CD4-positive, alpha-beta memory T cell (primary cell): ENCODE data around the gene PANK1. TPM values are rescaled to one million over a fixed set of nuclear protein-coding genes. Genes with fewer than 3 reads are reported as not detected.

ENCODE experiments used
- CTCF ChIA-PET: fragments of 350-600 bp; sonication (Branson Sonifier 250); formaldehyde crosslinking; loops from one replicate; lab custom pipeline; 2021; ENCODE audit warnings: inconsistent platforms; ENCODE audit not compliant: partially characterized antibody; lab: Charles Lee
- POLR2A ChIA-PET: fragments of 350-600 bp; sonication (Branson Sonifier 250); formaldehyde crosslinking; loops from one replicate; lab custom pipeline; 2021; ENCODE audit not compliant: partially characterized antibody; lab: Charles Lee
- DNase-seq, 5 donors: peaks; one replicate each; pipeline versions ENCODE4 v3.0.0 to v3.0.0-alpha.2; 2020 to 2022; ENCODE audit warnings: mixed read lengths in 1 of 5
- H3K27ac ChIP-seq: one replicate; pipeline ENCODE4 v1.7.0; 2013; ENCODE audit warnings: low read depth, low read length
- H3K27me3 ChIP-seq: 2 replicates; pipeline ENCODE4 v1.7.0; 2013; ENCODE audit warnings: mild to moderate bottlenecking, low read length, moderate library complexity; ENCODE audit not compliant: insufficient read depth
- H3K36me3 ChIP-seq: 2 replicates; pipeline ENCODE4 v1.7.0; 2013; ENCODE audit warnings: mild to moderate bottlenecking, low read length, moderate library complexity; ENCODE audit not compliant: insufficient read depth
- H3K4me1 ChIP-seq: 2 replicates; pipeline ENCODE4 v1.7.0; 2013; ENCODE audit warnings: mild to moderate bottlenecking, low read length, moderate library complexity; ENCODE audit not compliant: insufficient read depth
- H3K4me3 ChIP-seq, 2 donors: one replicate each; pipeline ENCODE4 v1.7.0; 2013; ENCODE audit warnings: low read length in 2 of 2, mild to moderate bottlenecking in 1 of 2
- H3K9me3 ChIP-seq, 2 donors: one replicate each; pipeline ENCODE4 v1.7.0; 2013; ENCODE audit warnings: low read length in 2 of 2, control low read depth in 1 of 2; ENCODE audit not compliant: control insufficient read depth in 1 of 2
- H3K27ac Mint-ChIP-seq, 7 donors: one replicate each; pipeline ENCODE4 v1.8.0; 2020 to 2021; ENCODE audit warnings: mixed read lengths in 7 of 7, mild to moderate bottlenecking in 6 of 7, inconsistent platforms in 3 of 7, moderate library complexity in 3 of 7
- H3K27me3 Mint-ChIP-seq, 2 donors: one replicate each; pipeline ENCODE4 v1.8.0; 2020 to 2021; ENCODE audit warnings: mixed read lengths in 2 of 2
- H3K36me3 Mint-ChIP-seq, 2 donors: one replicate each; pipeline ENCODE4 v1.8.0; 2020 to 2021; ENCODE audit warnings: mixed read lengths in 2 of 2, inconsistent platforms in 1 of 2, mild to moderate bottlenecking in 1 of 2
- H3K4me1 Mint-ChIP-seq, 4 donors: one replicate each; pipeline ENCODE4 v1.8.0; 2020 to 2021; ENCODE audit warnings: mixed read lengths in 4 of 4, mild to moderate bottlenecking in 1 of 4
- H3K4me3 Mint-ChIP-seq, 8 donors: one replicate each; pipeline ENCODE4 v1.8.0; 2020 to 2021; ENCODE audit warnings: mixed read lengths in 8 of 8, mild to moderate bottlenecking in 7 of 8, moderate library complexity in 6 of 8, inconsistent platforms in 3 of 8
- H3K9me3 Mint-ChIP-seq, 8 donors: one replicate each; pipeline ENCODE4 v1.8.0; 2020 to 2021; ENCODE audit warnings: mixed read lengths in 8 of 8, mild to moderate bottlenecking in 5 of 8, inconsistent platforms in 3 of 8, moderate library complexity in 1 of 8
- intact Hi-C: fragments of 100-400 bp; cut with micrococcal nuclease; formaldehyde crosslinking; loops from one replicate; pipeline ENCODE4 v1.15.1; 2023
- polyA plus RNA-seq, 2 donors: library from polyadenylated mRNA; unstranded; fragments of 300-500 nt; fragmentation: Illumina TruSeq; gene quantifications; one replicate each; pipeline ENCODE4 v1.2.3, GENCODE V29; 2021
- total RNA-seq, 2 experiments: library from RNA; stranded (reverse); gene quantifications; one replicate each; pipeline ENCODE4 v1.2.3, GENCODE V29; 2021

The PANK1 gene
- total and polyA plus RNA-seq, 4 experiments from 2014 or later = 1.6 to 4.5 (median 3.1) TPM

DNA sequence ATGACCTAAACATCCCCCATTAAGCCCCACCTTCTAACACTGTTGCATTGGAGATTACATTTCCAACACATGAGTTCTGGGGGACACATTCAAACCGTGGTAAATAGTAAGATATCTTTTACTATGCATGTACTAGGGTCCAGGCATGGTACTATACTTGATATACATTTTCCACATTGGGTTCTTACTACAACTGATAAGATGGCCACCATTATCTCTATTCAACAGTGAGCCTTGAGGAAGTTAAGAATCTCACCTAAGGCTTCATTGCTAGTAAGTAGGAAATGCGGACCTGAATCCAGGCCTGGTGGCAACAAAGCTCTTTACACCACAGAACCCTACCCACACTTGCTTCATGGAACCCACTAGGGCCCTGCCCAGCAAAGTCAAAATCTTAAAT lies 5.7 kb downstream of the PANK1 start:
- no peaks in the 10 kb centered on the region for H3K36me3 ChIP-seq
- no peaks in the 10 kb centered on the region for H3K9me3 ChIP-seq
- H3K4me3 Mint-ChIP-seq = no peak overlapping the region
- H3K27ac Mint-ChIP-seq = no peak overlapping the region
- no peaks in the 10 kb centered on the region for H3K9me3 Mint-ChIP-seq
- H3K27me3 ChIP-seq = no peaks in the 10 kb centered on the region
- peaks cover 0 to 2% (median under 1%) of the 10 kb centered on the region in 4 donors for H3K4me1 Mint-ChIP-seq
- H3K27ac ChIP-seq = no peak overlapping the region
- ChIA-PET POLR2A (no interaction called here), CTCF (no interaction called here)
- peaks cover 11% of the 10 kb centered on the region for H3K4me1 ChIP-seq
- no peaks in the 10 kb centered on the region for H3K36me3 Mint-ChIP-seq
- intact Hi-C loops = no loop called here
- no peak for DNase-seq
- no peaks in the 10 kb centered on the region for H3K27me3 Mint-ChIP-seq
- no peak overlapping the region for H3K4me3 ChIP-seq

DNA sequence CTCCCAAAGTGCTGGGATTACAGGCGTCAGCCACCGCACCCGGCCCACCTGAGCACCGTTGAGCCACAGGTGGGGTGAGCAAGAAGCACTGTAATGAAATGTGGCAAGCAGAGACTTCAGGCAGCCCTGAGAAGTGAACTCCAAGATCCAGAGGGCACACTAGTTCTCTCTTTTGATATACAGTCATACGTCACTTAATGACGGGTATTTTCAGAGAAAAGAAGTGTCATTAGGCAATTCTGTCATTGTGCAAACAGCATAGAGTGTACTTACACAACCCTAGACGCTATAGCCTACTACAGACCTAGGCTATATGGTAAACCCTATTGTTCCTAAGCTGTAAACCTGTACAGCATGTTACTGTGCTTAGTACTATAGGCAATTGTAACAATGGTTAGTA lies 7.9 kb downstream of the PANK1 start:
- peaks cover 0 to 4% of the 10 kb centered on the region in 2 donors for H3K36me3 Mint-ChIP-seq
- H3K4me1 ChIP-seq = no peaks in the 10 kb centered on the region
- no peak overlapping the region for H3K4me3 ChIP-seq
- intact Hi-C loops = no loop called here
- ChIA-PET CTCF (no interaction called here), POLR2A (no interaction called here)
- no peaks in the 10 kb centered on the region for H3K4me1 Mint-ChIP-seq
- no peak for DNase-seq
- no peak overlapping the region for H3K27ac Mint-ChIP-seq
- no peak overlapping the region for H3K4me3 Mint-ChIP-seq
- no peaks in the 10 kb centered on the region for H3K9me3 ChIP-seq
- no peaks in the 10 kb centered on the region for H3K36me3 ChIP-seq
- H3K27ac ChIP-seq = no peak overlapping the region
- H3K27me3 ChIP-seq = no peaks in the 10 kb centered on the region
- no peaks in the 10 kb centered on the region for H3K27me3 Mint-ChIP-seq
- no peaks in the 10 kb centered on the region for H3K9me3 Mint-ChIP-seq

DNA sequence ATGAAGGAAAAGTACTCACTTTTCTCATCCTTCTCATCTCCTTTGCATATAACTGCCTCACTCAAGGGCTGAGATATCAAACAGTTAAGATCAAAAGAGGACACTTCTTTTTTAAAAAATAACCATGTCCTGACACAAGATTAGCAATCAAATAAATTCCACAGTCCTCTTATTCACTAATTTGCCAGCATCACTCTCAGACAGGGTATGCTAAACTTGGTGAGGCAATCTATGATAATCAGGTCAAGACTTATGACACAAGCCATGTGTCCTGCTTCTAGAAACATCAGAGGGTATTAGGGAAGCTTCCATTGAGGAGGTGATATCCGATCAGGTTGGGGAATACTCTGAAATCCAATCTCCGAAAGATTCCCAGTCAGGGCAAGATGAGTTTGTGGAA lies 10.4 kb downstream of the PANK1 start:
- Histone ChIP-seq H3K36me3 (no peaks in the 10 kb centered on the region), H3K4me3 (no peak overlapping the region), H3K27me3 (no peaks in the 10 kb centered on the region), H3K4me1 (no peaks in the 10 kb centered on the region), H3K9me3 (no peaks in the 10 kb centered on the region), H3K27ac (no peak overlapping the region)
- Mint-ChIP-seq H3K9me3 (no peaks in the 10 kb centered on the region), H3K27ac (no peak overlapping the region), H3K4me3 (no peak overlapping the region), H3K36me3 (peaks cover 0 to 4% of the 10 kb centered on the region in 2 donors), H3K4me1 (no peaks in the 10 kb centered on the region), H3K27me3 (no peaks in the 10 kb centered on the region)
- POLR2A ChIA-PET = no interaction called here
- CTCF ChIA-PET = interaction anchor here (1.6 kb wide), 1 partner anchor 8 kb away, joined by 6 read pairs; no protein-coding TSS in a partner anchor
- DNase-seq = no peak
- intact Hi-C loops = no loop called here

DNA sequence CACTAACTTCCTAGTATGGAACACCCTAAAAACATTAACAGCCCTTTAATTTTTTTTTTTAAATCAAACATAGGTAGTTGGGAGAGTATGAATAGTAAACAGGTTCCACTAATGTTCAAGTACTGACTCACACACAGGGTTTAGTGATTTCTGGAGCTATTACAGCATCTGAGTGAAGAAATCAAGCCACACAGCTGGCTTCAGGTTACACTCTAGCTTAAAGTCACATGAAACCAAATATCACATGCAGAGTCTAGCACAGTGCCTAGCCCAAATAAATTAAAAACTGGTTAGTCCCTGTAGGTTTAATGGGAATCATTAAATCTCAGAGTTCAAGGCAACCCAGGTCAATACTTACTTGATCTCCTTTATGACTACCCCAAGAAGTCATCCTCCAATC lies 11.6 kb downstream of the PANK1 start:
- CTCF ChIA-PET = interaction anchor here (1.6 kb wide), 1 partner anchor 9 kb away, joined by 6 read pairs; no protein-coding TSS in a partner anchor
- peaks cover 0 to 4% of the 10 kb centered on the region in 2 donors for H3K36me3 Mint-ChIP-seq
- no peak overlapping the region for H3K27ac ChIP-seq

DNA sequence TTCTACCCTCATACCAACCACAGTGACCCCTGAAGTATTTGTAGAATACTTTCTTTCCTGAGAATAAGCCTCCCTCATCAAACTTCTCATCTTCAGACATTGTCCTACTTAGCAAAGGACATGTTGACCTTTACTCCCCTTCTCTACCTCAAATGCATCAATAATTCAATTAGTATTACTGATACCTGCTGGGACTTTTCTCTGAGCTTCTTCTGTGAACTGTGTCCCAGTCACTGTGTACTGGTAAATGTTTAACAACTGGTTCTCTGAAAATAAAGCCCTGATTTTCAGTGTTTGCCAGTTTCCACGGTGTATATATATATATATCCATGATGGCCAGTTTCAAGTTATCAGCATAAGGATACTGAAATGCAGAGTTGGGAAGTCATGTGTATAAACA lies 12.2 kb downstream of the PANK1 start:
- Mint-ChIP-seq H3K4me3 (no peak overlapping the region), H3K27ac (no peak overlapping the region), H3K27me3 (no peaks in the 10 kb centered on the region), H3K9me3 (no peaks in the 10 kb centered on the region), H3K36me3 (peaks cover 0 to 4% of the 10 kb centered on the region in 2 donors), H3K4me1 (peaks cover 0 to under 1% (median 0%) of the 10 kb centered on the region in 4 donors)
- intact Hi-C loops = no loop called here
- Histone ChIP-seq H3K4me1 (no peaks in the 10 kb centered on the region), H3K4me3 (no peak overlapping the region), H3K36me3 (no peaks in the 10 kb centered on the region), H3K27ac (no peak overlapping the region), H3K27me3 (no peaks in the 10 kb centered on the region), H3K9me3 (no peaks in the 10 kb centered on the region)
- ChIA-PET POLR2A (no interaction called here), CTCF (interaction anchor here (1.6 kb wide), 1 partner anchor 10 kb away, joined by 6 read pairs; no protein-coding TSS in a partner anchor)
- no peak for DNase-seq

More for the DNA sequence above, 11.6 kb downstream of the PANK1 start:
- no peaks in the 10 kb centered on the region for H3K27me3 Mint-ChIP-seq
- no peaks in the 10 kb centered on the region for H3K9me3 Mint-ChIP-seq
- intact Hi-C loops = no loop called here
- H3K9me3 ChIP-seq = no peaks in the 10 kb centered on the region
- POLR2A ChIA-PET = no interaction called here
- no peak for DNase-seq
- H3K27ac Mint-ChIP-seq = no peak overlapping the region
- H3K4me3 Mint-ChIP-seq = no peak overlapping the region
- H3K27me3 ChIP-seq = no peaks in the 10 kb centered on the region
- H3K4me1 ChIP-seq = no peaks in the 10 kb centered on the region
- no peaks in the 10 kb centered on the region for H3K4me1 Mint-ChIP-seq
- H3K36me3 ChIP-seq = no peaks in the 10 kb centered on the region
- H3K4me3 ChIP-seq = no peak overlapping the region

DNA sequence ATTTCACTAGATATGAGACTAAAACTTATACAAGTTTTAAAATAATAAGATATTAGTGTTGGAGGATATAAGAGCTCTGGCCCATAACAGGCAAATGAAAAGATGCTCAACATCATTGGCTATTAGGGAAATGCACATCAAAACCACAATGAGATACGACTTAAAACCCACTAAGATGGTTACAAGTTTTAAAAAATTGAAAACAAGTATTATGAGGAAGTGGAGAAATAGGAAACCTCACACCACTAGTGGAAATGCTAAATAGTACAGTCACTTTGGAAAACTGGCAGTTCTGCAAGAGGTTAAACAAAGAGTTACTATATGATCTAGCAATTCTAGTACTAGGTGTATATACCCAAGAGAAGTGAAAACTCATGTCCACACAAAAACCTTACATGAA lies 17.2 kb downstream of the PANK1 start:
- no peak overlapping the region for H3K4me3 Mint-ChIP-seq
- Histone ChIP-seq H3K9me3 (no peaks in the 10 kb centered on the region), H3K4me3 (no peak overlapping the region), H3K36me3 (no peaks in the 10 kb centered on the region), H3K27ac (no peak overlapping the region), H3K27me3 (no peaks in the 10 kb centered on the region), H3K4me1 (no peaks in the 10 kb centered on the region)
- H3K4me1 Mint-ChIP-seq = peaks cover 0 to 3% (median under 1%) of the 10 kb centered on the region in 4 donors
- no peak overlapping the region for H3K27ac Mint-ChIP-seq
- ChIA-PET CTCF (no interaction called here), POLR2A (no interaction called here)
- peaks cover 0 to 3% of the 10 kb centered on the region in 2 donors for H3K36me3 Mint-ChIP-seq
- intact Hi-C loops = no loop called here
- no peaks in the 10 kb centered on the region for H3K27me3 Mint-ChIP-seq
- no peak for DNase-seq
- H3K9me3 Mint-ChIP-seq = peaks cover 0 to 4% (median 0%) of the 10 kb centered on the region in 8 donors

DNA sequence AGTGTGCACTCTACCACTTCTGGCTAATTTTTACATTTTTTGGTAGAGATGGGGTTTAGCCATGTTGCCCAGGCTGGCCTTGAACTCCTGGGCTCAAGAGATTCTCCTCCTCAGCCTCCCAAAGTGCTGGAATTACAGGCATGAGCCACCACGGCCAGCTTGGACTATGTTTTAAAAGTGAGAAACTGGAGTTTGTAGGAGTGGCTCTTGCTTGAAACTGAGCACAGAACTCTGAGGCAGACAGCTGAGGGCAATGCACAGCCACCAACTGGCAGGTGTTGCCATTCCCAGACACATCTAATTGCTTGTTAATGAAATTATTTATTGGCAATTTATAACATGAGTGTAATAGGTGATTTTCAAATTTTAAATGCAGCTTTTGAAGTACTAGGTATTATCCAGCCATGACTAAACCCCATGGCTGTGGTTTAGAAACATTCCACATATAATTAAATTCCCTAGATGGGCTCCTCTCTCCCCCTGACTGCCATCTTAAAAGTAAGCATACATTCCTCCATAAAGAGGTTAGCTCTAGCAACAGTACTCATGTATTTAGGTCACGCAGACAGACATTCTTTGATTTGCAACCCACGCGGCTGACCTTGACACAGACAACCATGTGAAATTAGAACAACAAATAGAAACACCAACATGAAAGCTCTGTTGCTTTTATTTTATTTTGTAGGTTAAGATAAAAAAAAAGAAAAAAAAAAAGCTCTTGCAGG lies 19.8 kb downstream of the PANK1 start:
- peaks cover 0 to 3% (median under 1%) of the 10 kb centered on the region in 4 donors for H3K4me1 Mint-ChIP-seq
- no peaks in the 10 kb centered on the region for H3K27me3 Mint-ChIP-seq
- Histone ChIP-seq H3K36me3 (no peaks in the 10 kb centered on the region), H3K4me1 (no peaks in the 10 kb centered on the region), H3K27ac (no peak overlapping the region), H3K27me3 (no peaks in the 10 kb centered on the region), H3K4me3 (no peak overlapping the region), H3K9me3 (no peaks in the 10 kb centered on the region)
- POLR2A ChIA-PET = interaction anchor here (1.2 kb wide), 1 partner anchor 18 kb away, joined by 4 read pairs; no protein-coding TSS in a partner anchor
- CTCF ChIA-PET = interaction anchor here (1.7 kb wide), 1 partner anchor 10 kb away, joined by 4 read pairs; no protein-coding TSS in a partner anchor
- intact Hi-C loops = no loop called here
- H3K36me3 Mint-ChIP-seq = peaks cover 0 to 8% of the 10 kb centered on the region in 2 donors
- no peak for DNase-seq
- no peak overlapping the region for H3K4me3 Mint-ChIP-seq
- peaks cover 0 to 11% (median 7%) of the 10 kb centered on the region in 8 donors for H3K9me3 Mint-ChIP-seq
- H3K27ac Mint-ChIP-seq = peak overlapping the region in 1 of 7 donors; percentile 2
